Neutrophil (primary cell): ENCODE data around the gene PHOSPHO2.

ENCODE experiments used
- H3K27ac ChIP-seq: fragments of 200-600 bp; sonication (generic); 2 replicates; pipeline ENCODE4 v1.5.1; 2016; ENCODE audit warnings: mild to moderate bottlenecking, moderate library complexity
- H3K27me3 ChIP-seq: fragments of 200-600 bp; sonication (generic); 2 replicates; pipeline ENCODE4 v1.6.0; 2016; ENCODE audit warnings: mild to moderate bottlenecking
- H3K36me3 ChIP-seq: fragments of 200-600 bp; sonication (generic); 2 replicates; pipeline ENCODE4 v1.5.1; 2017
- H3K4me1 ChIP-seq, 2 experiments: fragments of 200-600 bp in 1 of 2; sonication (generic) in 1 of 2; 1 replicate in 1 of 2; 2 replicates in 1 of 2; pipeline versions ENCODE4 v1.5.1 to v1.6.1; 2013 to 2016; ENCODE audit warnings: low read depth in 1 of 2, low read length in 1 of 2, mild to moderate bottlenecking in 1 of 2, moderate library complexity in 1 of 2; ENCODE audit not compliant: control insufficient read depth in 1 of 2, insufficient read depth in 1 of 2
- H3K4me3 ChIP-seq, 2 experiments: fragments of 200-600 bp in 1 of 2; sonication (generic) in 1 of 2; 1 replicate in 1 of 2; 2 replicates in 1 of 2; pipeline ENCODE4 v1.5.1; 2013 to 2016; ENCODE audit warnings: low read depth in 1 of 2, low read length in 1 of 2, mild to moderate bottlenecking in 1 of 2, moderate library complexity in 1 of 2
- H3K9me3 ChIP-seq: fragments of 200-600 bp; sonication (generic); 2 replicates; pipeline ENCODE4 v1.5.1; 2016
- CTCF ChIP-seq: fragments of 200-600 bp; sonication (generic); IDR thresholded peaks from 2 replicates; pipeline ENCODE4 v1.5.1; 2016; ENCODE audit warnings: antibody characterized with exemption

Gene PHOSPHO2

GRCh38 chr2:169658877-169659276 lies 35.4 kb upstream of the PHOSPHO2 start:
- no peak overlapping the region for H3K27ac ChIP-seq
- no peaks in the 10 kb centered on the region for H3K27me3 ChIP-seq
- H3K36me3 ChIP-seq: no peaks in the 10 kb centered on the region
- no peak overlapping the region for H3K4me3 ChIP-seq
- peaks cover 0 to 7% of the 10 kb centered on the region in 2 experiments for H3K4me1 ChIP-seq
- no peak for TF ChIP-seq CTCF
- no peaks in the 10 kb centered on the region for H3K9me3 ChIP-seq

- H3K36me3 ChIP-seq: no peaks in the 10 kb centered on the region
- peaks cover 0 to 7% of the 10 kb centered on the region in 2 experiments for H3K4me1 ChIP-seq
- H3K27ac ChIP-seq: peak overlapping the region; percentile 35
- TF ChIP-seq CTCF: no peak
- H3K4me3 ChIP-seq: no peak overlapping the region
- H3K27me3 ChIP-seq: no peaks in the 10 kb centered on the region
- H3K9me3 ChIP-seq: no peaks in the 10 kb centered on the region
Measured at GRCh38 chr2:169659320-169659719, 34.9 kb upstream of the PHOSPHO2 start.

- no peaks in the 10 kb centered on the region for H3K27me3 ChIP-seq
- H3K27ac ChIP-seq: no peak overlapping the region
- no peaks in the 10 kb centered on the region for H3K9me3 ChIP-seq
- H3K4me1 ChIP-seq: peaks cover 0 to 7% of the 10 kb centered on the region in 2 experiments
- H3K36me3 ChIP-seq: no peaks in the 10 kb centered on the region
- no peak for TF ChIP-seq CTCF
- no peak overlapping the region for H3K4me3 ChIP-seq
Measured at GRCh38 chr2:169661265-169661664, 33.0 kb upstream of the PHOSPHO2 start.

- Histone ChIP-seq H3K4me3 (no peak overlapping the region), H3K4me1 (peaks cover 0 to 7% of the 10 kb centered on the region in 2 experiments), H3K27ac (no peak overlapping the region), H3K36me3 (no peaks in the 10 kb centered on the region), H3K9me3 (no peaks in the 10 kb centered on the region), H3K27me3 (no peaks in the 10 kb centered on the region)
- no peak for TF ChIP-seq CTCF
Measured at GRCh38 chr2:169662744-169663143, 31.5 kb upstream of the PHOSPHO2 start.

- Histone ChIP-seq H3K4me1 (peaks cover 0 to 7% of the 10 kb centered on the region in 2 experiments), H3K27ac (no peak overlapping the region), H3K9me3 (no peaks in the 10 kb centered on the region), H3K36me3 (no peaks in the 10 kb centered on the region), H3K27me3 (no peaks in the 10 kb centered on the region), H3K4me3 (no peak overlapping the region)
- no peak for TF ChIP-seq CTCF
Measured at GRCh38 chr2:169663247-169663646, 31.0 kb upstream of the PHOSPHO2 start.

- Histone ChIP-seq H3K4me1 (peaks cover 0 to under 1% of the 10 kb centered on the region in 2 experiments), H3K4me3 (no peak overlapping the region)
Measured at GRCh38 chr2:169664600-169664977, 29.7 kb upstream of the PHOSPHO2 start.

More at GRCh38 chr2:169664600-169664977, 29.7 kb upstream of the PHOSPHO2 start:
- no peaks in the 10 kb centered on the region for H3K9me3 ChIP-seq
- no peaks in the 10 kb centered on the region for H3K27me3 ChIP-seq
- no peak overlapping the region for H3K27ac ChIP-seq
- H3K36me3 ChIP-seq: no peaks in the 10 kb centered on the region
- no peak for TF ChIP-seq CTCF
